Mesenchymal stem cell (in vitro differentiated cells and primary cell): ENCODE measurements around the gene RHOC.

Source experiments
- DNase-seq: peaks from one replicate; pipeline ENCODE4 v3.0.0-alpha.2; 2013
- H2AFZ ChIP-seq: one replicate; pipeline ENCODE4 v1.6.1; 2013; ENCODE audit warnings: low read depth, mild to moderate bottlenecking, control low read depth, inconsistent platforms, low read length, moderate library complexity
- H2AK5ac ChIP-seq: 2 replicates; pipeline ENCODE4 v1.6.1; 2013; ENCODE audit warnings: low read length, moderate library complexity, mild to moderate bottlenecking, inconsistent platforms; ENCODE audit not compliant: severe bottlenecking
- H2BK120ac ChIP-seq: one replicate; pipeline ENCODE4 v1.6.1; 2013; ENCODE audit warnings: low read depth, mild to moderate bottlenecking, inconsistent platforms, low read length, moderate library complexity
- H2BK12ac ChIP-seq, 2 experiments: one replicate each; pipeline ENCODE4 v1.6.1; 2013; ENCODE audit warnings: inconsistent platforms in 2 of 2, low read length in 2 of 2, mild to moderate bottlenecking in 2 of 2, moderate library complexity in 2 of 2, control low read depth in 1 of 2
- H2BK15ac ChIP-seq: one replicate; pipeline ENCODE4 v1.6.1; 2013; ENCODE audit warnings: mild to moderate bottlenecking, low read depth, inconsistent platforms; ENCODE audit not compliant: poor library complexity, severe bottlenecking
- H2BK5ac ChIP-seq: 2 replicates; pipeline ENCODE4 v1.6.1; 2013; ENCODE audit warnings: low read depth, mild to moderate bottlenecking, low read length, control low read depth, inconsistent platforms; ENCODE audit not compliant: poor library complexity, severe bottlenecking
- H3K14ac ChIP-seq, 2 experiments: one replicate each; pipeline ENCODE4 v1.6.1; 2013; ENCODE audit warnings: inconsistent platforms in 2 of 2, low read length in 2 of 2, control low read depth in 1 of 2, mild to moderate bottlenecking in 1 of 2, moderate library complexity in 1 of 2
- H3K18ac ChIP-seq, 2 experiments: one replicate each; pipeline ENCODE4 v1.6.1; 2013; ENCODE audit warnings: inconsistent platforms in 2 of 2, low read length in 2 of 2, control low read depth in 1 of 2, low read depth in 1 of 2, mild to moderate bottlenecking in 1 of 2
- H3K23ac ChIP-seq, 2 experiments: one replicate each; pipeline ENCODE4 v1.6.1; 2013; ENCODE audit warnings: inconsistent platforms in 2 of 2, low read length in 2 of 2, mild to moderate bottlenecking in 2 of 2, moderate library complexity in 2 of 2, control low read depth in 1 of 2
- H3K27ac ChIP-seq: 2 replicates; pipeline ENCODE4 v1.5.1; 2013; ENCODE audit warnings: mild to moderate bottlenecking, moderate library complexity, low read length, control low read depth, inconsistent platforms; ENCODE audit not compliant: poor library complexity, severe bottlenecking
- H3K27me3 ChIP-seq, 2 experiments: 2 replicates each; pipeline versions ENCODE4 v1.6.1 to v1.7.0; 2013; ENCODE audit warnings: low read length in 2 of 2, mild to moderate bottlenecking in 2 of 2, moderate library complexity in 2 of 2, control low read depth in 1 of 2, inconsistent platforms in 1 of 2; ENCODE audit not compliant: control insufficient read depth in 1 of 2, insufficient read depth in 1 of 2
- H3K36me3 ChIP-seq, 2 experiments: 2 replicates each; pipeline versions ENCODE4 v1.6.1 to v1.7.0; 2013; ENCODE audit warnings: low read length in 2 of 2, control low read depth in 1 of 2, inconsistent platforms in 1 of 2, low read depth in 1 of 2, mild to moderate bottlenecking in 1 of 2; ENCODE audit not compliant: insufficient read depth in 2 of 2, control insufficient read depth in 1 of 2
- H3K4ac ChIP-seq, 2 experiments: one replicate each; pipeline ENCODE4 v1.6.1; 2013; ENCODE audit warnings: inconsistent platforms in 2 of 2, low read length in 2 of 2, mild to moderate bottlenecking in 2 of 2, moderate library complexity in 2 of 2, control low read depth in 1 of 2, low read depth in 1 of 2
- H3K4me1 ChIP-seq: 2 replicates; pipeline ENCODE4 v1.6.1; 2013; ENCODE audit warnings: low read depth, low read length, control low read depth; ENCODE audit not compliant: control insufficient read depth, insufficient read depth
- H3K4me2 ChIP-seq: 2 replicates; pipeline ENCODE4 v1.6.1; 2013; ENCODE audit warnings: low read length, mild to moderate bottlenecking, inconsistent platforms; ENCODE audit not compliant: poor library complexity, severe bottlenecking
- H3K4me3 ChIP-seq, 2 experiments: 2 replicates each; pipeline versions ENCODE4 v1.5.1 to v1.7.0; 2013; ENCODE audit warnings: low read length in 2 of 2, mild to moderate bottlenecking in 2 of 2, control low read depth in 1 of 2, low read depth in 1 of 2; ENCODE audit not compliant: insufficient read depth in 1 of 2
- H3K79me1 ChIP-seq: replicated peaks from 2 replicates; pipeline ENCODE4 v1.6.1; 2013; ENCODE audit warnings: mild to moderate bottlenecking, control low read depth, low read length, inconsistent platforms; ENCODE audit not compliant: poor library complexity, severe bottlenecking
- H3K9ac ChIP-seq: 2 replicates; pipeline ENCODE4 v1.7.0; 2013; ENCODE audit warnings: mild to moderate bottlenecking, low read length, moderate library complexity
- H3K9me3 ChIP-seq: 2 replicates; pipeline ENCODE4 v1.7.0; 2013; ENCODE audit warnings: mild to moderate bottlenecking, low read length; ENCODE audit not compliant: control insufficient read depth
- H4K8ac ChIP-seq: one replicate; pipeline ENCODE4 v1.6.1; 2013; ENCODE audit warnings: inconsistent platforms, mild to moderate bottlenecking, low read length, moderate library complexity
- H4K91ac ChIP-seq: one replicate; pipeline ENCODE4 v1.6.1; 2013; ENCODE audit warnings: mild to moderate bottlenecking, low read length, inconsistent platforms
- WGBS: methylation state at CpG from one replicate; pipeline ENCODE4 v1.1.7; 2013; ENCODE audit warnings: mixed read lengths; 5-methylcytosine and 5-hydroxymethylcytosine counted together

The RHOC gene

GRCh38 chr1:112704934-112705627 is 1.8 kb downstream of the RHOC start:
- Histone ChIP-seq H2AFZ (no peak overlapping the region), H2AK5ac (peak overlapping the region; percentile 16), H3K9ac (peak overlapping the region; percentile 88), H4K91ac (peak overlapping the region; percentile 30), H2BK12ac (peak overlapping the region; percentile 23 to 87), H4K8ac (peak overlapping the region; percentile 52), H3K4me2 (peak overlapping the region; percentile 78), H3K18ac (peak overlapping the region; percentile 63 to 89), H3K79me1 (peaks cover 1% of the 10 kb centered on the region), H3K4me3 (peak overlapping the region; percentile 82 to 90), H3K4ac (peak overlapping the region; percentile 42 to 75), H3K14ac (no peak overlapping the region), H3K27ac (peak overlapping the region; percentile 65), H2BK15ac (peak overlapping the region; percentile 56), H3K36me3 (peaks cover 32 to 36% of the 10 kb centered on the region in 2 experiments), H3K23ac (no peak overlapping the region), H3K9me3 (no peaks in the 10 kb centered on the region), H3K4me1 (peaks cover 46% of the 10 kb centered on the region), H3K27me3 (no peaks in the 10 kb centered on the region), H2BK120ac (peak overlapping the region; percentile 54), H2BK5ac (no peak overlapping the region)
- DNase-seq = peak; percentile 98
- WGBS = 2% methylated on average over 11 of the region's 13 CpGs

- H4K8ac ChIP-seq = peak overlapping the region; percentile 52
- 42% methylated on average over 7 of the region's 7 CpGs for WGBS
Observed at GRCh38 chr1:112704391-112704933, 2.5 kb downstream of the RHOC start.

GRCh38 chr1:112703706-112704105 is 3.2 kb downstream of the RHOC start:
- H3K9ac ChIP-seq = no peak overlapping the region
- H3K27ac ChIP-seq = peak overlapping the region; percentile 65
- no peaks in the 10 kb centered on the region for H3K9me3 ChIP-seq
- H2BK15ac ChIP-seq = peak overlapping the region; percentile 73
- no peak overlapping the region for H3K18ac ChIP-seq
- no peak overlapping the region for H3K4ac ChIP-seq
- peaks cover 56% of the 10 kb centered on the region for H3K4me1 ChIP-seq
- WGBS = 90% methylated on average over 7 of the region's 8 CpGs
- no peak overlapping the region for H2BK12ac ChIP-seq
- DNase-seq = no peak
- H3K14ac ChIP-seq = no peak overlapping the region
- H3K4me3 ChIP-seq = no peak overlapping the region
- H4K91ac ChIP-seq = no peak overlapping the region
- peaks cover 3% of the 10 kb centered on the region for H3K79me1 ChIP-seq
- no peak overlapping the region for H2AFZ ChIP-seq
- no peak overlapping the region for H3K4me2 ChIP-seq
- H3K36me3 ChIP-seq = peaks cover 44 to 45% of the 10 kb centered on the region in 2 experiments
- H3K23ac ChIP-seq = no peak overlapping the region
- no peak overlapping the region for H4K8ac ChIP-seq
- H3K27me3 ChIP-seq = no peaks in the 10 kb centered on the region
- H2AK5ac ChIP-seq = peak overlapping the region; percentile 49
- no peak overlapping the region for H2BK5ac ChIP-seq
- no peak overlapping the region for H2BK120ac ChIP-seq

More at GRCh38 chr1:112704391-112704933, 2.5 kb downstream of the RHOC start:
- Histone ChIP-seq H3K4me2 (peak overlapping the region; percentile 78), H3K27ac (peak overlapping the region; percentile 65), H2BK12ac (peak overlapping the region; percentile 23 to 87), H3K27me3 (no peaks in the 10 kb centered on the region), H3K79me1 (peaks cover 2% of the 10 kb centered on the region), H3K4me1 (peaks cover 52% of the 10 kb centered on the region), H3K18ac (peak overlapping the region; percentile 44 to 89), H3K14ac (peak overlapping the region in 1 of 2 experiments; percentile 5), H2AK5ac (peak overlapping the region; percentile 53), H3K9ac (peak overlapping the region; percentile 88), H3K36me3 (peaks cover 38 to 41% of the 10 kb centered on the region in 2 experiments), H3K23ac (no peak overlapping the region), H3K9me3 (no peaks in the 10 kb centered on the region), H2BK15ac (peak overlapping the region; percentile 60), H3K4ac (peak overlapping the region in 1 of 2 experiments; percentile 5), H2BK5ac (peak overlapping the region; percentile 11), H3K4me3 (peak overlapping the region; percentile 36 to 90), H4K91ac (peak overlapping the region; percentile 90), H2AFZ (no peak overlapping the region), H2BK120ac (peak overlapping the region; percentile 54)
- DNase-seq = no peak
